ENCODE measurements around the gene SPAG17.

GRCh38 chr1:118047006-118047649, 137.9 kb downstream of the SPAG17 start:
- TF ChIP-seq POLR2AphosphoS5 (IDR thresholded peaks at IDR 0.05) (no peak), CTCF (IDR thresholded peaks at IDR 0.05) (no peak), POLR2A (IDR thresholded peaks at IDR 0.05) (no peak)
